KMS-11 (cell line): ENCODE measurements around the gene MRPL12.

Source experiments
- H2AFZ ChIP-seq: fragments of 200-600 bp; sonication (generic); 2 replicates; pipeline ENCODE4 v1.6.1; 2016; ENCODE audit warnings: antibody characterized with exemption, mixed run types, low read depth
- H3K27ac ChIP-seq: fragments of 200-600 bp; sonication (generic); 2 replicates; pipeline ENCODE4 v1.6.1; 2016; ENCODE audit warnings: mild to moderate bottlenecking, mixed run types
- H3K27me3 ChIP-seq: fragments of 200-600 bp; sonication (generic); 2 replicates; pipeline ENCODE4 v1.6.1; 2017; ENCODE audit warnings: mild to moderate bottlenecking, low read depth, mixed run types, moderate library complexity; ENCODE audit not compliant: insufficient read depth
- H3K36me3 ChIP-seq: fragments of 200-600 bp; sonication (generic); 2 replicates; pipeline ENCODE4 v1.6.1; 2017; ENCODE audit warnings: mild to moderate bottlenecking, mixed run types; ENCODE audit not compliant: insufficient read depth
- H3K4me1 ChIP-seq: fragments of 200-600 bp; sonication (generic); 2 replicates; pipeline ENCODE4 v1.6.1; 2016; ENCODE audit warnings: mild to moderate bottlenecking, low read depth, mixed run types; ENCODE audit not compliant: poor library complexity, severe bottlenecking
- H3K4me2 ChIP-seq: fragments of 200-600 bp; sonication (generic); 2 replicates; pipeline ENCODE4 v1.7.0; 2016; ENCODE audit warnings: mild to moderate bottlenecking, mixed run types
- H3K4me3 ChIP-seq: fragments of 200-600 bp; sonication (generic); IDR thresholded peaks from 2 replicates; pipeline ENCODE4 v1.6.1; 2017; ENCODE audit warnings: low read depth, low read length, mixed read lengths; ENCODE audit not compliant: insufficient read depth
- H3K79me2 ChIP-seq: fragments of 200-600 bp; sonication (generic); 2 replicates; pipeline ENCODE4 v1.6.1; 2016; ENCODE audit warnings: low read depth, mixed run types; ENCODE audit not compliant: insufficient read depth
- H3K9ac ChIP-seq: fragments of 200-600 bp; sonication (generic); 2 replicates; pipeline ENCODE4 v1.6.1; 2016; ENCODE audit warnings: mild to moderate bottlenecking, mixed run types
- H4K20me1 ChIP-seq: fragments of 200-600 bp; sonication (generic); 2 replicates; pipeline ENCODE4 v1.6.1; 2016; ENCODE audit warnings: mild to moderate bottlenecking, mixed run types; ENCODE audit not compliant: insufficient read depth
- CTCF ChIP-seq: fragments of 200-600 bp; sonication (generic); conservative IDR thresholded peaks from 2 replicates; pipeline ENCODE4 v1.6.1; 2017; ENCODE audit warnings: low read depth, mild to moderate bottlenecking, antibody characterized with exemption, low read length, moderate library complexity, mixed read lengths

The MRPL12 gene

GRCh38 chr17:81741049-81741593, 38.0 kb downstream of the MRPL12 start:
- Histone ChIP-seq H3K4me2 (no peak overlapping the region), H3K4me3 (no peak overlapping the region), H3K79me2 (no peaks in the 10 kb centered on the region)

GRCh38 chr17:81741594-81742452, 38.7 kb downstream of the MRPL12 start:
- Histone ChIP-seq H3K9ac (no peak overlapping the region), H3K4me3 (no peak overlapping the region), H3K4me2 (no peak overlapping the region), H4K20me1 (no peaks in the 10 kb centered on the region), H3K27me3 (peaks cover 26% of the 10 kb centered on the region; the same call in 1 of the 2 replicates), H3K4me1 (no peaks in the 10 kb centered on the region), H3K79me2 (no peaks in the 10 kb centered on the region), H3K27ac (no peak overlapping the region), H3K36me3 (no peaks in the 10 kb centered on the region), H2AFZ (no peak overlapping the region)
- TF ChIP-seq CTCF = no peak

More at GRCh38 chr17:81741049-81741593, 38.0 kb downstream of the MRPL12 start:
- Histone ChIP-seq H3K9ac (no peak overlapping the region), H3K4me1 (no peaks in the 10 kb centered on the region), H3K27ac (no peak overlapping the region), H2AFZ (no peak overlapping the region), H3K36me3 (no peaks in the 10 kb centered on the region), H4K20me1 (no peaks in the 10 kb centered on the region), H3K27me3 (peaks cover 32% of the 10 kb centered on the region; the same call in 1 of the 2 replicates)
- no peak for TF ChIP-seq CTCF
